OCI-LY1 (cell line): ENCODE measurements around the gene C1orf50.

ENCODE experiments used
- CTCF ChIP-seq: fragments of 200-600 bp; sonication (generic), shearing (Covaris generic); IDR thresholded peaks from 2 replicates; pipeline ENCODE4 v1.5.1; 2017; ENCODE audit warnings: mild to moderate bottlenecking, antibody characterized with exemption, low read length, moderate library complexity, mixed read lengths
- EZH2 ChIP-seq: fragments of 200-600 bp; sonication (generic), shearing (Covaris generic); IDR thresholded peaks from 2 replicates; pipeline ENCODE4 v1.8.0; 2017; ENCODE audit warnings: borderline replicate concordance, mixed run types, mild to moderate bottlenecking, antibody characterized with exemption, low read length, moderate library complexity, mixed read lengths

GRCh38 chr1:42773420-42773819 is 6.4 kb downstream of the C1orf50 start:
- TF ChIP-seq CTCF (no peak), EZH2 (no peak)
